Measurements from ENCODE around the gene CAGE1.
A peak's percentile ranks its signal among the peaks of the same experiment; 100 is the strongest.

Gene CAGE1

GRCh38 chr6:7410851-7411250 is 21.3 kb upstream of the CAGE1 start:
- H3K4me3 ChIP-seq (ENCODE audit: insufficient read depth, low read depth, low read length, poor library complexity, severe bottlenecking), result no peak overlapping the region
- H3K9me3 ChIP-seq (ENCODE audit: control insufficient read depth, low read length), result no peaks in the 10 kb centered on the region
- H3K4me1 ChIP-seq (ENCODE audit: control insufficient read depth, insufficient read depth, low read length, poor library complexity, severe bottlenecking), result no peaks in the 10 kb centered on the region
- no peak for DNase-seq
- H3K27me3 ChIP-seq (replicated peaks; ENCODE audit: control insufficient read depth, insufficient read depth, low read length, poor library complexity, severe bottlenecking), result no peaks in the 10 kb centered on the region
- H3K36me3 ChIP-seq (ENCODE audit: control insufficient read depth, insufficient read depth, low read length), result peaks cover 71% of the 10 kb centered on the region
- no peak overlapping the region for H3K27ac ChIP-seq (ENCODE audit: insufficient read depth, low read length, poor library complexity, severe bottlenecking)

- H3K9me3 ChIP-seq (ENCODE audit: control insufficient read depth, low read length), result no peaks in the 10 kb centered on the region
- no peaks in the 10 kb centered on the region for H3K27me3 ChIP-seq (replicated peaks; ENCODE audit: control insufficient read depth, insufficient read depth, low read length, poor library complexity, severe bottlenecking)
- H3K27ac ChIP-seq (ENCODE audit: insufficient read depth, low read length, poor library complexity, severe bottlenecking), result no peak overlapping the region
- H3K36me3 ChIP-seq (ENCODE audit: control insufficient read depth, insufficient read depth, low read length), result peaks cover 66% of the 10 kb centered on the region
- H3K4me1 ChIP-seq (ENCODE audit: control insufficient read depth, insufficient read depth, low read length, poor library complexity, severe bottlenecking), result no peaks in the 10 kb centered on the region
- no peak overlapping the region for H3K4me3 ChIP-seq (ENCODE audit: insufficient read depth, low read depth, low read length, poor library complexity, severe bottlenecking)
- no peak for DNase-seq
Observed at GRCh38 chr6:7409740-7410139, 20.2 kb upstream of the CAGE1 start.

- H3K4me3 ChIP-seq (ENCODE audit: insufficient read depth, low read depth, low read length, poor library complexity, severe bottlenecking), result no peak overlapping the region
- H3K27me3 ChIP-seq (replicated peaks; ENCODE audit: control insufficient read depth, insufficient read depth, low read length, poor library complexity, severe bottlenecking), result no peaks in the 10 kb centered on the region
- H3K4me1 ChIP-seq (ENCODE audit: control insufficient read depth, insufficient read depth, low read length, poor library complexity, severe bottlenecking), result no peaks in the 10 kb centered on the region
- DNase-seq, result no peak
- no peaks in the 10 kb centered on the region for H3K9me3 ChIP-seq (ENCODE audit: control insufficient read depth, low read length)
- no peak overlapping the region for H3K27ac ChIP-seq (ENCODE audit: insufficient read depth, low read length, poor library complexity, severe bottlenecking)
- H3K36me3 ChIP-seq (ENCODE audit: control insufficient read depth, insufficient read depth, low read length), result peaks cover 69% of the 10 kb centered on the region
Observed at GRCh38 chr6:7406743-7407142, 17.2 kb upstream of the CAGE1 start.

GRCh38 chr6:7404546-7404945 is 15.0 kb upstream of the CAGE1 start:
- Histone ChIP-seq H3K36me3 (ENCODE audit: control insufficient read depth, insufficient read depth, low read length) (peaks cover 48% of the 10 kb centered on the region), H3K27ac (ENCODE audit: insufficient read depth, low read length, poor library complexity, severe bottlenecking) (no peak overlapping the region), H3K4me3 (ENCODE audit: insufficient read depth, low read depth, low read length, poor library complexity, severe bottlenecking) (no peak overlapping the region), H3K9me3 (ENCODE audit: control insufficient read depth, low read length) (no peaks in the 10 kb centered on the region), H3K4me1 (ENCODE audit: control insufficient read depth, insufficient read depth, low read length, poor library complexity, severe bottlenecking) (no peaks in the 10 kb centered on the region), H3K27me3 (replicated peaks; ENCODE audit: control insufficient read depth, insufficient read depth, low read length, poor library complexity, severe bottlenecking) (no peaks in the 10 kb centered on the region)
- DNase-seq, result no peak

DNA sequence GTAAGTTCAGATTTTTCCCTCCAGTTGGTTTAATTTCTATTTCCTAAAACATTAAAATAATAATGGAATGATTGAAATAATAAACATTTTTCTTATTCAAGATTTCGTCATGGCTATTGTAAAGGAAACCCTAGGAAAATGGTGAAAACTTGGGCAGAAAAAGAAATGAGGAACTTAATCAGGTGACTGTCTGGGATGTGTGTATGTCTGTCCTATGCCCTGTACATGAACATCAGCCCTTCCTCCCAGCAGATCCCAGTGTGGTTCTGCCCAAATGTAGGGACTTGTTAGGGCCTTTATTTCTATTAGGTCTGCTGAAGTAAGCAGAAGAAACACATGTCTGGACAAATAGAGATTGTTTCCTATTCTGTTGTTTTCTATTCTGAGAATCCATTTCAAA is 13.2 kb upstream of the CAGE1 start:
- Histone ChIP-seq H3K4me3 (ENCODE audit: insufficient read depth, low read depth, low read length, poor library complexity, severe bottlenecking) (no peak overlapping the region), H3K9me3 (ENCODE audit: control insufficient read depth, low read length) (no peaks in the 10 kb centered on the region), H3K27me3 (replicated peaks; ENCODE audit: control insufficient read depth, insufficient read depth, low read length, poor library complexity, severe bottlenecking) (no peaks in the 10 kb centered on the region), H3K27ac (ENCODE audit: insufficient read depth, low read length, poor library complexity, severe bottlenecking) (no peak overlapping the region), H3K4me1 (ENCODE audit: control insufficient read depth, insufficient read depth, low read length, poor library complexity, severe bottlenecking) (no peaks in the 10 kb centered on the region), H3K36me3 (ENCODE audit: control insufficient read depth, insufficient read depth, low read length) (peaks cover 50% of the 10 kb centered on the region)
- no peak for DNase-seq

GRCh38 chr6:7401075-7401474 is 11.5 kb upstream of the CAGE1 start:
- Histone ChIP-seq H3K4me1 (ENCODE audit: control insufficient read depth, insufficient read depth, low read length, poor library complexity, severe bottlenecking) (no peaks in the 10 kb centered on the region), H3K36me3 (ENCODE audit: control insufficient read depth, insufficient read depth, low read length) (peaks cover 47% of the 10 kb centered on the region), H3K27me3 (replicated peaks; ENCODE audit: control insufficient read depth, insufficient read depth, low read length, poor library complexity, severe bottlenecking) (no peaks in the 10 kb centered on the region), H3K27ac (ENCODE audit: insufficient read depth, low read length, poor library complexity, severe bottlenecking) (no peak overlapping the region), H3K4me3 (ENCODE audit: insufficient read depth, low read depth, low read length, poor library complexity, severe bottlenecking) (no peak overlapping the region), H3K9me3 (ENCODE audit: control insufficient read depth, low read length) (no peaks in the 10 kb centered on the region)
- DNase-seq, result no peak

DNA sequence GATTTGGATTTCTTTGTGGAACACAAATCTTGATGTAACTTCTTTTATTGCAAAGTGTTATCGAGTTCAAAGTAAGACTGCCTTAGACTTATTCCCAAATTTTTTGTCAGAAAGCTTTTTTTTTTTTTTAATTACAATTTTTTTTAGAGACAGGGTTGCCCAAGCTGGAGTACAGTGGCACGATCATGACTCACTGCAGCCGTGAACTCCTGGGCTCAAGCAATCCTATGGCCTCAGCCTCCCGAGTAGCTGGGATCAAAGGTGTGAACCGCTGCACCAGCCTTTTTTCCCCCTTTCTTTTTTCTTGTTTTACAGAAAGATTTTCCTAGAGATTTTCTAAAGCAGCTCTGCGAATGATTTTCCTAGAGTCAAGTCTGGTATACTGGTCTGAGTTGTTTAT is 2.9 kb upstream of the CAGE1 start:
- Histone ChIP-seq H3K4me1 (ENCODE audit: control insufficient read depth, insufficient read depth, low read length, poor library complexity, severe bottlenecking) (peaks cover 26% of the 10 kb centered on the region), H3K9me3 (ENCODE audit: control insufficient read depth, low read length) (no peaks in the 10 kb centered on the region), H3K27me3 (replicated peaks; ENCODE audit: control insufficient read depth, insufficient read depth, low read length, poor library complexity, severe bottlenecking) (no peaks in the 10 kb centered on the region), H3K4me3 (ENCODE audit: insufficient read depth, low read depth, low read length, poor library complexity, severe bottlenecking) (no peak overlapping the region), H3K27ac (ENCODE audit: insufficient read depth, low read length, poor library complexity, severe bottlenecking) (no peak overlapping the region), H3K36me3 (ENCODE audit: control insufficient read depth, insufficient read depth, low read length) (peaks cover 22% of the 10 kb centered on the region)
- no peak for DNase-seq

GRCh38 chr6:7391151-7391550 is 1.6 kb upstream of the CAGE1 start:
- peaks cover 26% of the 10 kb centered on the region for H3K4me1 ChIP-seq (ENCODE audit: control insufficient read depth, insufficient read depth, low read length, poor library complexity, severe bottlenecking)
- H3K27me3 ChIP-seq (replicated peaks; ENCODE audit: control insufficient read depth, insufficient read depth, low read length, poor library complexity, severe bottlenecking), result no peaks in the 10 kb centered on the region
- peaks cover 14% of the 10 kb centered on the region for H3K36me3 ChIP-seq (ENCODE audit: control insufficient read depth, insufficient read depth, low read length)
- no peak for DNase-seq
- no peak overlapping the region for H3K27ac ChIP-seq (ENCODE audit: insufficient read depth, low read length, poor library complexity, severe bottlenecking)
- no peak overlapping the region for H3K4me3 ChIP-seq (ENCODE audit: insufficient read depth, low read depth, low read length, poor library complexity, severe bottlenecking)
- no peaks in the 10 kb centered on the region for H3K9me3 ChIP-seq (ENCODE audit: control insufficient read depth, low read length)

- peak overlapping the region; percentile 97 for H3K27ac ChIP-seq (ENCODE audit: insufficient read depth, low read length, poor library complexity, severe bottlenecking)
- H3K36me3 ChIP-seq (ENCODE audit: control insufficient read depth, insufficient read depth, low read length), result peaks cover 7% of the 10 kb centered on the region
Observed at GRCh38 chr6:7390226-7390878, 810 bp upstream of the CAGE1 start.

DNA sequence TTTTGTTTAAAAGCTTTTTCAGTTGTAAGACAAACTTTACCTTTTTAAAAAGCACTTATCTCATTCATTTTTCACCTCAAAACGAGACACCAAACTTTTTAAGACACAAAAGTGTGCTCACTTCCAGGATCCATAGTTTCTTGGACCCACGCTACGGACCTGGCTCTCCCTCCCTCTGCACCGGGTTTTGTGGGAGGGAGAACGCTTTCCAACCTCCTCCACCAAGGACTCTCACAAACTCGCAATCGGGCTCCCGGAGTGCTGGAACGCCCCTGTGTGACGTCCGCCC is 436 bp downstream of the CAGE1 start:
- H3K27me3 ChIP-seq (replicated peaks; ENCODE audit: control insufficient read depth, insufficient read depth, low read length, poor library complexity, severe bottlenecking), result no peaks in the 10 kb centered on the region
- no peak for DNase-seq
- H3K9me3 ChIP-seq (ENCODE audit: control insufficient read depth, low read length), result no peaks in the 10 kb centered on the region
- peaks cover 26% of the 10 kb centered on the region for H3K4me1 ChIP-seq (ENCODE audit: control insufficient read depth, insufficient read depth, low read length, poor library complexity, severe bottlenecking)
- H3K36me3 ChIP-seq (ENCODE audit: control insufficient read depth, insufficient read depth, low read length), result peaks cover 5% of the 10 kb centered on the region
- peak overlapping the region; percentile 97 for H3K27ac ChIP-seq (ENCODE audit: insufficient read depth, low read length, poor library complexity, severe bottlenecking)
- H3K4me3 ChIP-seq (ENCODE audit: insufficient read depth, low read depth, low read length, poor library complexity, severe bottlenecking), result peak overlapping the region; percentile 94

More at GRCh38 chr6:7390226-7390878, 810 bp upstream of the CAGE1 start:
- Histone ChIP-seq H3K4me1 (ENCODE audit: control insufficient read depth, insufficient read depth, low read length, poor library complexity, severe bottlenecking) (peaks cover 26% of the 10 kb centered on the region), H3K4me3 (ENCODE audit: insufficient read depth, low read depth, low read length, poor library complexity, severe bottlenecking) (peak overlapping the region; percentile 94), H3K27me3 (replicated peaks; ENCODE audit: control insufficient read depth, insufficient read depth, low read length, poor library complexity, severe bottlenecking) (no peaks in the 10 kb centered on the region), H3K9me3 (ENCODE audit: control insufficient read depth, low read length) (no peaks in the 10 kb centered on the region)
- DNase-seq, result no peak
